ENCODE measurements around the gene SEMA4D.

Gene SEMA4D

DNA sequence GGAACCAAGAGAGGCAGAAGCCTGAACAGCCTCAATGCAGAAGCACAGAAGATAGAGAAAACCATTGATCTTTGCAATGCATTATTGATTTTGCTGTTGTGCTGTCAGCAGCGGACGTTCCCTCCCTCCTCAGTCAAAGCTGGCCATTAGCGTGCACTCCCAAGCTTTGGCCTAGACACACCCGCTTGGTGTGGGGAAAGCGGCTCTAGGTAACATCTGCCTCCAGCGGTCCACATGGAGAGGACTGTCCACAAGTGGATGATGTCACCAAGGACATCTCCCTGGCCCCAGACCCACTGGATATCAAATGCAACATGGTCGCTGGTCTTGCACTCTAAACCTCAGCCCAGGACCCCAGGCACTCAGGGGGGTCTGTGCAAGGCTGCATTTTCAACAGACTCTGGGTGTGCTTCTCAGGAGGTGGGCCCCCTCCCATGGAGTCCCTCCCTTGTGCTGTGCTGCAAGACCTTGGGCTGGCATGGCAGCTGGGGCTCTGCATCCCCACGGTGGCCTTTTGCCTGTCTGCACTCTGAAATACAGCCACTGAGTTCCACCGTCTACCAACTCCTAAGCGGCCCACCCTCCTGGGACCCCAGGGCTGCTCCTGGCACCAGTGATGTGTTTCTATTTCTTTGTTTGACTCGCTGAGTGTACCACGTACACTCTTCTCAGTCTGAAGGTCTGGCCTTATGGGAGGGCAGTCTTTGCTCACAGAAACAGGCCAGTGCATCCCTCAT lies 1.9 kb downstream of the SEMA4D start:
- Histone ChIP-seq H3K4me3 (ENCODE audit: low read length) (peak overlapping the region; percentile 98), H3K79me2 (ENCODE audit: low read length) (peaks cover 33% of the 10 kb centered on the region), H3K9ac (ENCODE audit: low read length) (no peak overlapping the region), H3K27me3 (ENCODE audit: low read depth, low read length) (no peaks in the 10 kb centered on the region), H3K9me3 (ENCODE audit: insufficient read depth, low read length) (no peaks in the 10 kb centered on the region), H3K27ac (ENCODE audit: low read length) (no peak overlapping the region), H3K36me3 (replicated peaks; ENCODE audit: low read depth, low read length) (no peaks in the 10 kb centered on the region), H3K4me1 (ENCODE audit: low read length) (peaks cover 24% of the 10 kb centered on the region), H4K20me1 (ENCODE audit: insufficient read depth, low read length) (peaks cover 9% of the 10 kb centered on the region), H2AFZ (ENCODE audit: low read depth, low read length) (no peak overlapping the region), H3K4me2 (ENCODE audit: low read length) (peak overlapping the region; percentile 100)
- no peak for TF ChIP-seq EZH2phosphoT487 (IDR thresholded peaks at IDR 0.05; ENCODE audit: low read depth)
- no peak for TF ChIP-seq CTCF (IDR thresholded peaks at IDR 0.05; ENCODE audit: low read depth, low read length)

DNA sequence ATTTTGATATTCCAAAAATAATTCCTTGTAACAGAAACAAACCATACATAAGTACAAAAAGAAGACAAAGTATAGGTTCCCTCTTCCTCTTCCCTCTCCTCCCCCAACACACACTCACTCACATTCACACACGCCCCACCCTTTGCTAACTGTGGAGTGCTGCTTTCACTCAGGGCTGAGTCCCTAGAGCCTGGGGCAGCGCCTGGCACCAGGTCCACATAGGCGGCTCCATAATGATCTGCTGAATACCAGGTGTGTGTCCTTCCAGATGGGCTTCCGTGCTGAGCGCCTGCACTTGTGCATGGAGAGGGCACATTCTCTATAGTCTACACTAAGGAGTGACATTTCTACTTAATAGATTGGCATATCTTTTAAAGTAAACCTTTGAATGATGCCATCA lies 3.7 kb downstream of the SEMA4D start:
- H3K27me3 ChIP-seq (ENCODE audit: low read depth, low read length) = no peaks in the 10 kb centered on the region
- H4K20me1 ChIP-seq (ENCODE audit: insufficient read depth, low read length) = peaks cover 13% of the 10 kb centered on the region
- H3K36me3 ChIP-seq (replicated peaks; ENCODE audit: low read depth, low read length) = no peaks in the 10 kb centered on the region
- H3K9me3 ChIP-seq (ENCODE audit: insufficient read depth, low read length) = no peaks in the 10 kb centered on the region
- H3K4me3 ChIP-seq (ENCODE audit: low read length) = no peak overlapping the region
- TF ChIP-seq CTCF (IDR thresholded peaks at IDR 0.05; ENCODE audit: low read depth, low read length) = no peak
- no peak for TF ChIP-seq EZH2phosphoT487 (IDR thresholded peaks at IDR 0.05; ENCODE audit: low read depth)
- peaks cover 35% of the 10 kb centered on the region for H3K4me1 ChIP-seq (ENCODE audit: low read length)
- H3K9ac ChIP-seq (ENCODE audit: low read length) = no peak overlapping the region
- no peak overlapping the region for H3K4me2 ChIP-seq (ENCODE audit: low read length)
- H3K79me2 ChIP-seq (ENCODE audit: low read length) = peaks cover 36% of the 10 kb centered on the region
- H3K27ac ChIP-seq (ENCODE audit: low read length) = no peak overlapping the region
- H2AFZ ChIP-seq (ENCODE audit: low read depth, low read length) = no peak overlapping the region

GRCh38 chr9:89493671-89494070 lies 4.2 kb downstream of the SEMA4D start:
- no peaks in the 10 kb centered on the region for H3K9me3 ChIP-seq (ENCODE audit: insufficient read depth, low read length)
- H3K79me2 ChIP-seq (ENCODE audit: low read length) = peaks cover 36% of the 10 kb centered on the region
- H2AFZ ChIP-seq (ENCODE audit: low read depth, low read length) = no peak overlapping the region
- H3K4me1 ChIP-seq (ENCODE audit: low read length) = peaks cover 30% of the 10 kb centered on the region
- H3K36me3 ChIP-seq (replicated peaks; ENCODE audit: low read depth, low read length) = no peaks in the 10 kb centered on the region
- peaks cover 13% of the 10 kb centered on the region for H4K20me1 ChIP-seq (ENCODE audit: insufficient read depth, low read length)
- TF ChIP-seq EZH2phosphoT487 (IDR thresholded peaks at IDR 0.05; ENCODE audit: low read depth) (no peak), CTCF (IDR thresholded peaks at IDR 0.05; ENCODE audit: low read depth, low read length) (no peak)
- H3K27me3 ChIP-seq (ENCODE audit: low read depth, low read length) = no peaks in the 10 kb centered on the region
- H3K27ac ChIP-seq (ENCODE audit: low read length) = no peak overlapping the region
- H3K9ac ChIP-seq (ENCODE audit: low read length) = no peak overlapping the region
- no peak overlapping the region for H3K4me2 ChIP-seq (ENCODE audit: low read length)
- no peak overlapping the region for H3K4me3 ChIP-seq (ENCODE audit: low read length)

- H3K4me3 ChIP-seq (ENCODE audit: low read length) = no peak overlapping the region
- peaks cover 36% of the 10 kb centered on the region for H3K79me2 ChIP-seq (ENCODE audit: low read length)
- peaks cover 13% of the 10 kb centered on the region for H4K20me1 ChIP-seq (ENCODE audit: insufficient read depth, low read length)
- no peak overlapping the region for H2AFZ ChIP-seq (ENCODE audit: low read depth, low read length)
- peaks cover 25% of the 10 kb centered on the region for H3K4me1 ChIP-seq (ENCODE audit: low read length)
- no peak overlapping the region for H3K27ac ChIP-seq (ENCODE audit: low read length)
- H3K27me3 ChIP-seq (ENCODE audit: low read depth, low read length) = no peaks in the 10 kb centered on the region
- H3K36me3 ChIP-seq (replicated peaks; ENCODE audit: low read depth, low read length) = no peaks in the 10 kb centered on the region
- H3K9me3 ChIP-seq (ENCODE audit: insufficient read depth, low read length) = no peaks in the 10 kb centered on the region
- no peak overlapping the region for H3K9ac ChIP-seq (ENCODE audit: low read length)
- TF ChIP-seq CTCF (IDR thresholded peaks at IDR 0.05; ENCODE audit: low read depth, low read length) (no peak), EZH2phosphoT487 (IDR thresholded peaks at IDR 0.05; ENCODE audit: low read depth) (no peak)
- no peak overlapping the region for H3K4me2 ChIP-seq (ENCODE audit: low read length)
Measured at GRCh38 chr9:89493181-89493580, 4.7 kb downstream of the SEMA4D start.
